ELF-1 (cell line): ENCODE data around the gene NCL.
"Not testable (repeated sequence)": the region's sequence is repeated elsewhere in the genome, so short reads cannot be mapped to it uniquely, and the experiment has no call there.

Source experiments
- DNase-seq: peaks from one replicate; pipeline ENCODE4 v3.0.0-alpha.2; 2016; ENCODE audit warnings: low read depth, low spot score

NCL gene

GRCh38 chr2:231430437-231430836, 33.8 kb downstream of the NCL start:
- DNase-seq: not testable (repeated sequence)

DNA sequence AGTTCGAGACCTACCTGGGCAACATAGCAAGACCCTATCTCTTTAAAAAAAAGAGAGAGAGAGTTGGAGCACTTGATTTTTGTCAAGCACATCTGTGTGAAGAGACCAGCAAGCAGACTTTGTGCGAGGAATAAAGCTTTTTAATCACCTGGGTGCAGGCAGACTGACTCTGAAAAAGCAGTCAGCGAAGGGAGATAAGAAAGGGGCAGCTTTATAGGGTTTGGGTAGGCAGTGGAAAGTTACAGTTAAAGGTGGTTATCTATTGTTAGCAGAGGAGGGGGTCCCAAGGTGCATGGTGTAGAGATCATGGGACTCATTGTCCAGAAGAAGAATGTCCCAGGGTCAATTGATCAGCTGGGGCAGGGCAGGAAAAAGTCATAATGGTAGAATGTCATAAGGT, 34.4 kb downstream of the NCL start:
- no peak for DNase-seq

GRCh38 chr2:231429152-231429551, 35.1 kb downstream of the NCL start:
- no peak for DNase-seq

DNA sequence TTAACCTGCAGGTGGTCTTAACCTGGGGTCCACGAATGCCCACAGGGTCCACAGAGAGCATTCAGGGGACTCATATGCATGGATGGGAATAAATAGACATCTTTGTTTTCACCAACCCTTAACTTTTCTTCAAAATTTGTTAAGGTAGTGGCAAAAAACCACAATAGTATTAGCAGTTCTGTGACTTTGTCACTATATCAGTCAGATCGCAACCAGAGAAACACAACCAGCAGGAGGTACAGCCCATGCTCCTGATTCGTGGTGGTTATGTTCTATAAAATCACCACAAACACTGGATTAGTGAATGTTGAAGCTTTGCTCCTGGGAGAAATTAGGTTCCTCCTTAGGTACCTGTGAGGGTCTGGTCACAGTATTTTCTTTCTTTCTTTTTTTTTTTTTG, 37.2 kb downstream of the NCL start:
- DNase-seq: no peak

DNA sequence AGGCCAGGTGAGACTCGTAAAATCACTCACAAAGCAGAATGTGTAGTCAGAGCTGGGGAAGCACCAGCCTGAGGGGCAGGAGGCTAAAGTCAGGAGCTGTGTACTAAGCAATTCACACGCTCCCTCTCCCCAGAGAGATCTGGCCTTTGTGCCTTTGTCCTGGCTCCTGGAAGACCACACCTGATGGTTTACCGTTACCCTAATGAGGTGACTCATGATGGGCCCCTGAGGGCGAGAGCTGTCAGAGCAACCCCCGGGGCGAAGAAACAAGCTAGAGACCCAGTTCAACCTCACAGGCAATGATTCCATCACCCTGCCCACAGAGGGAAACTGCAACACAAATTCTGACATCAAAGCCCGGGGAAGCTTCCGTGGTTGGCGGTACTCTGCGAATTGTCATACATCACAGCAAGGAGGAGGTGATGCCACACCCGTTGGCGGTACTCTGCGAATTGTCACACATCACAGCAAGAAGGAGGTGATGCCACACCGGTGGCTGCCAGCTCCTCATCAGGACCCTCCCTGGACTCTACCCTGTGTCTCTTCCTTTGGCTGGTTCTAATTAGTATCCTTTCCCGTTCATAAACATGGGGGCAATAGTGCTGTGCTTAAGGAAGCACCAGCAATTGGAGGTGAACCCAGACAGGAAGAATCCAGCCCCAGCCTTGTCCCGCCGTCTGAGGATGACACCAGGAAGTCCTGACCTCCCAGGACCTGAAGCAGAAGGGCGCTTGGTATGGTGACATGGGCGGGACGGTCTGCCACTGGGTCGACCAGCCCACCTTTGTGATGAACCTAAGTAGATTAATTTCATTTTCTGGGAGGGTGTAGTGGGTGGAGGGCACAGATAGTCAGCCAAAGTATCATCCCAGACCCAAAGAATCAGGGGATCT, 38.2 kb downstream of the NCL start:
- peak; percentile 98 for DNase-seq

- peak; percentile 50 for DNase-seq
These were observed 38.9 kb downstream of the NCL start for GRCh38 chr2:231425291-231425810.

DNA sequence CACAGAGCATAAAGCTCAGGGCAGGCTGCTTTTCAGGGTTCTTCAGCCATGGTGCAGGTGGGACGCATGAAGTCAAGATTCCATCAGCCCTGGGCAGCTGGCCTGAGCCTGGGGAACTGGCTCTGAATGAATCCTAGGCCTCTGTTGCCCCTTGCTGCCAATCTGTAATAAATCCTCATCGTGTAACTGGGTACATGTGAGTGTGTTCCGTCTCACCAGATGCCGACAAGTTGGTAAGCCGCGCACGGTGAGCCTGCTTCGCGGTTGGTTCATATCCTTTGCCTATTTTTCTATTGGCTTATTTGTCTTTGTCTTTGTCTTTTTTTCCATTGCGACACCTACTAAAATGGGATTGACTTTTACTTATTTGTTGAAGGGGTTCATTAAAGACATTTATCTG, 41.1 kb downstream of the NCL start:
- no peak for DNase-seq

- no peak for DNase-seq
These were observed 42.2 kb downstream of the NCL start for GRCh38 chr2:231422056-231422455.

GRCh38 chr2:231421051-231421580, 43.2 kb downstream of the NCL start:
- DNase-seq: no peak

- peak; percentile 47 for DNase-seq
These were observed 45.3 kb downstream of the NCL start for GRCh38 chr2:231418820-231419640.

DNA sequence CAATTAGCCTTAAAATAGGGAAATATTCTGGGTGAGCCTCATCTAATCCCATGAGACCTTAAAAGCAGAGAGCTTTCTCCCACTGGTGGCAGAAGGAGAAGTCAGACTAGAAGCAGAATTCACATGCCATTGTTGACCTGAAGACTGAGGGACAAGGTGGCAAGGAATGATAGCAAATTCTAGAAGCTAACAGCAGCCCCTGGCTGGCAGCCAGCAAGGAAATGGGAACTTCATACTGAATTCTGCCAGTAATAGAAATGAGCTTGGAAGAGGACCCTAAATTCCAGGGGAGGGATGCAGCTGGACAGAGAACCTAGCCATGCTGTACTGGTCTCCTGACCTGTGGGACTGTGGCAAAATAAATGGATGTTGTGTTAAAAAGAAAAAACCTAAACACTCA, 49.3 kb downstream of the NCL start:
- DNase-seq: no peak

GRCh38 chr2:231413921-231414476, 50.3 kb downstream of the NCL start:
- no peak for DNase-seq

DNA sequence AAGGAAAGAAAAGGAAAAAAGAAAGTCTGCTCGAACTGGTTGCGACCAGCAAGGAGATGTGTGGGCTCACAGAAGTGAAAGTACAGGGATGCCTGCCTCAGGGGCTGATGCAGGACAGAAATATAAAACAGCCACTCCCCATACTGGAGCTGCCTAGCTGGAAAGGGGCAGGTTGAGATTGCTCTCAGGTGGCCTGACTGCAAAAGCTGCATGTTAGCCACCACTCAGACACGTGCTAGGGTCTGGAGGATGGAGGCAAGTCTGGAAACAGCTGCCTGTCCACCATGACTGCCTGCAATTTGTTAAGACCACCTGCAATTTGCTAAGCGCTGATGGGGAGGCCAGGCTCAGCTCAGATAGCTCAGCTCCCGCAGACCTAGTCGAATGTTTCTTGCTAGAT, 50.8 kb downstream of the NCL start:
- peak; percentile 65 for DNase-seq

DNA sequence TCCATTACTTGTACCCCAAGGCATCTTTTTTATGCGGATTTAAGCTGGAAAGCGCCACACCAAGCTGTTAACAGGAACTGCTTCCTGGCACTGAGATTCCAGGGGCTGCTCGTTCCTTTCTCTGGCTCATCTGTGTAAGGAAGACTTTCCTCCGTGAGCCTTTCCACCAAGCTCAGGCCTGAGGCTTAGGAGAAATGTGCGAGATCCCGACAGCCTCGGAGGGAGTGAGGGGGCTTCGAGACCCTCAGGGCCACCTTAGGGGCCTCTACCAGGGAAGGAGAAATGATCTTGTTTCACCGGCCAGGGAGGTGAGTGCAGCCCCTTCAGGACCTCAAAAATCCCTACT, 51.7 kb downstream of the NCL start:
- no peak for DNase-seq

GRCh38 chr2:231411831-231412617, 52.3 kb downstream of the NCL start:
- DNase-seq: peak; percentile 96

DNA sequence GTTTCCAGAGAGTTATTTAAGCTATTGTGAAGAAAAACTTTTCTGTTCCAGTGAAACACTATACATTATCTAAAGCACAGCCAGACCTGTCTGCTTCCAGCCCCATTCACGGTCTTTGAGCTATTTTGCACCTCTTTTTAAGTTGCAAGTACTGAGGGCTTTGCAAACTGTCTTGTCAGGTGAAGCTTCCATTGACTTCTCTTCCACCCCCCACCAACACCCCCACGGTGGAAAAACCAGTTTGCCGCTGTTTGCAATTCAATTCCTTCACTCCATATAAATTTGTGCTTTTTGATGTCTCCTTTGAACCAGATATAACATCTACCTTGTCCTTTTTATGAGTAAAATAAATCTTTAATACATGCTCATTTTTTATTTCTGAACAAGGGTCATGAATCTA, 53.0 kb downstream of the NCL start:
- DNase-seq: no peak

- DNase-seq: peak; percentile 96
These were observed 53.8 kb downstream of the NCL start for GRCh38 chr2:231410293-231411004.

- DNase-seq: no peak
These were observed 54.5 kb downstream of the NCL start for GRCh38 chr2:231409776-231410175.

GRCh38 chr2:231408304-231408703, 56.0 kb downstream of the NCL start:
- DNase-seq: not testable (repeated sequence)

DNA sequence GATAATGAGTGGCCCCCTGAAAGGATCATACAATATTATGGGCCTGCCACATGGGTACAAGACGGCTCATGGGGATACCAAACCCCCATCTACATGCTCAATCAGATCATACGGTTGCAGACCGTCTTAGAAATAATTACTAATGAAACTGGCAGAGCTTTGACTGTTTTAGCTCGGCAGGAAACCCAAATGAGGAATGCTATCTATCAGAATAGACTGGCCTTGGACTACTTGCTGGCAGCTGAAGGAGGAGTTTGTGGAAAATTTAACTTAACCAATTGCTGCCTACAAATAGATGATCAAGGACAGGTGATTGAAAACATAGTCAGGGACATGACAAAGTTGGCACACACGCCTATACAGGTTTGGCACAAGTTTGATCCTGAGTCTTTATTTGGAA, 56.6 kb downstream of the NCL start:
- not testable (repeated sequence) for DNase-seq
